ENCODE data around the gene CCDC7.

DNA sequence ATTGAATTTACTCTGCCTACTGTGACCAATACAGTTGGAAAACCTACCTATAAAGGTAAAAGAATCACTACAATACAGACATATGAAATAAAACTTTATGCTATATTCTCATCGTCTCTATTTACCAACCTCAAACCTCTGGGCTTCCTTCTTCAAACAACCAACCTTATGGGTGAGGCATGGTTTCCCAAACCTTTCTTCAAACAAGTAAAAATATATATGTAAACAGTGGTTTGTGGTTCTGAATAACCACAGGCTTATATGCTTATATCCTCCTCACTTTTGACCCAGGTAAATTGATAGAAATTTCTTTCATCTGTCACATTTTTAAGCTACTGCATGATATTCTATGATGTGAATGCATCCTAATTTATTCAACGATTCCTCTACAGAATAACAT lies 408.5 kb downstream of the CCDC7 start:
- TF ChIP-seq, protein P1, sequence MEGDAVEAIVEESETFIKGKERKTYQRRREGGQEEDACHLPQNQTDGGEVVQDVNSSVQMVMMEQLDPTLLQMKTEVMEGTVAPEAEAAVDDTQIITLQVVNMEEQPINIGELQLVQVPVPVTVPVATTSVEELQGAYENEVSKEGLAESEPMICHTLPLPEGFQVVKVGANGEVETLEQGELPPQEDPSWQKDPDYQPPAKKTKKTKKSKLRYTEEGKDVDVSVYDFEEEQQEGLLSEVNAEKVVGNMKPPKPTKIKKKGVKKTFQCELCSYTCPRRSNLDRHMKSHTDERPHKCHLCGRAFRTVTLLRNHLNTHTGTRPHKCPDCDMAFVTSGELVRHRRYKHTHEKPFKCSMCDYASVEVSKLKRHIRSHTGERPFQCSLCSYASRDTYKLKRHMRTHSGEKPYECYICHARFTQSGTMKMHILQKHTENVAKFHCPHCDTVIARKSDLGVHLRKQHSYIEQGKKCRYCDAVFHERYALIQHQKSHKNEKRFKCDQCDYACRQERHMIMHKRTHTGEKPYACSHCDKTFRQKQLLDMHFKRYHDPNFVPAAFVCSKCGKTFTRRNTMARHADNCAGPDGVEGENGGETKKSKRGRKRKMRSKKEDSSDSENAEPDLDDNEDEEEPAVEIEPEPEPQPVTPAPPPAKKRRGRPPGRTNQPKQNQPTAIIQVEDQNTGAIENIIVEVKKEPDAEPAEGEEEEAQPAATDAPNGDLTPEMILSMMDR (IDR thresholded peaks at IDR 0.05; ENCODE audit: low read length): no peak
- TF ChIP-seq EZH2 (optimal IDR thresholded peaks at IDR 0.05; ENCODE audit: low read depth, low read length): no peak

All from MM.1S (cell line).